ENCODE measurements around the gene NEXN. TPM values are rescaled to one million over a fixed set of nuclear protein-coding genes. Genes with fewer than 3 reads are reported as not detected.

Gene NEXN
- total RNA-seq, 4 donors from 2014 or later: 9.5 to 48.4 (median 34.9) TPM

- Histone ChIP-seq H3K27me3 (no peaks in the 10 kb centered on the region), H3K27ac (no peak overlapping the region), H3K4me1 (no peaks in the 10 kb centered on the region), H3K9me3 (no peaks in the 10 kb centered on the region), H3K4me3 (no peak overlapping the region), H3K36me3 (no peaks in the 10 kb centered on the region)
- no peak for DNase-seq
- intact Hi-C loops (cut with DNase I; ENCODE audit: low total_unique reads): loop anchor here (10.0 kb wide), 1 partner anchor 48 kb away; no protein-coding TSS in a partner anchor
- TF ChIP-seq, protein P1, sequence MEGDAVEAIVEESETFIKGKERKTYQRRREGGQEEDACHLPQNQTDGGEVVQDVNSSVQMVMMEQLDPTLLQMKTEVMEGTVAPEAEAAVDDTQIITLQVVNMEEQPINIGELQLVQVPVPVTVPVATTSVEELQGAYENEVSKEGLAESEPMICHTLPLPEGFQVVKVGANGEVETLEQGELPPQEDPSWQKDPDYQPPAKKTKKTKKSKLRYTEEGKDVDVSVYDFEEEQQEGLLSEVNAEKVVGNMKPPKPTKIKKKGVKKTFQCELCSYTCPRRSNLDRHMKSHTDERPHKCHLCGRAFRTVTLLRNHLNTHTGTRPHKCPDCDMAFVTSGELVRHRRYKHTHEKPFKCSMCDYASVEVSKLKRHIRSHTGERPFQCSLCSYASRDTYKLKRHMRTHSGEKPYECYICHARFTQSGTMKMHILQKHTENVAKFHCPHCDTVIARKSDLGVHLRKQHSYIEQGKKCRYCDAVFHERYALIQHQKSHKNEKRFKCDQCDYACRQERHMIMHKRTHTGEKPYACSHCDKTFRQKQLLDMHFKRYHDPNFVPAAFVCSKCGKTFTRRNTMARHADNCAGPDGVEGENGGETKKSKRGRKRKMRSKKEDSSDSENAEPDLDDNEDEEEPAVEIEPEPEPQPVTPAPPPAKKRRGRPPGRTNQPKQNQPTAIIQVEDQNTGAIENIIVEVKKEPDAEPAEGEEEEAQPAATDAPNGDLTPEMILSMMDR (IDR thresholded peaks at IDR 0.05): no peak
- no peak for TF ChIP-seq POLR2A (IDR thresholded peaks at IDR 0.05)
These were observed 6.0 kb upstream of the NEXN start for GRCh38 chr1:77882411-77882810.

- no peaks in the 10 kb centered on the region for H3K4me1 ChIP-seq
- DNase-seq: no peak
- TF ChIP-seq POLR2A (IDR thresholded peaks at IDR 0.05): no peak
- TF ChIP-seq, protein P1 (IDR thresholded peaks at IDR 0.05): no peak
- no peaks in the 10 kb centered on the region for H3K9me3 ChIP-seq
- H3K36me3 ChIP-seq: no peaks in the 10 kb centered on the region
- peak overlapping the region; percentile 91 to 95 for H3K27ac ChIP-seq
- no peaks in the 10 kb centered on the region for H3K27me3 ChIP-seq
- peak overlapping the region; percentile 61 to 69 for H3K4me3 ChIP-seq
- intact Hi-C loops (cut with DNase I; ENCODE audit: low total_unique reads): loop anchor here (10.0 kb wide), 1 partner anchor 54 kb away; no protein-coding TSS in a partner anchor
These were observed 588 bp downstream of the NEXN start for GRCh38 chr1:77888781-77889642.

DNA sequence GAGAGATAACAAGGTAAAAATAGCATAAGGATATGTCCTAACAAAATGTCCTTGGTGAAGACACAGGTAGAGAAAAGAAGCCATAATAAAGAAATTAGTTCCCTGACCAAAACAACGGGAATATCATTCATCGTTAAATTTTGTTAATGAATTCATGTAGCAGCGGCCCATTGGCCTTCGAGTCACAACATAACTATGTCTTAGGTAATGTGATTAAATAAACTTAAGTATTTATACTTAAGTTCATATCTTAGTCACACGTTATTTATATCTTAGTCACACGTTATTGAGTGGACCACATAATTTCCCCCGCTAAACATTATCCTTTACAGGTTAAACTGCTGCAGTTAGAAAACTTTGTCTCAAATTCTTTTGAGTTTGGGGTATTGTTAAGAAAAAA is 1.2 kb downstream of the NEXN start:
- Histone ChIP-seq H3K9me3 (no peaks in the 10 kb centered on the region), H3K27ac (peak overlapping the region; percentile 91 to 95), H3K36me3 (no peaks in the 10 kb centered on the region), H3K27me3 (no peaks in the 10 kb centered on the region), H3K4me3 (peak overlapping the region; percentile 61 to 69), H3K4me1 (no peaks in the 10 kb centered on the region)
- TF ChIP-seq, protein P1 (IDR thresholded peaks at IDR 0.05): no peak
- no peak for TF ChIP-seq POLR2A (IDR thresholded peaks at IDR 0.05)
- peak in 1 of 2 donors; percentile 27 for DNase-seq
- intact Hi-C loops (cut with DNase I; ENCODE audit: low total_unique reads): loop anchor here (10.0 kb wide), 1 partner anchor 55 kb away; no protein-coding TSS in a partner anchor

- no peak for DNase-seq
- H3K4me3 ChIP-seq: no peak overlapping the region
- H3K27ac ChIP-seq: peak overlapping the region in 1 of 2 donors; percentile 91
- H3K27me3 ChIP-seq: no peaks in the 10 kb centered on the region
- TF ChIP-seq, protein P1 (IDR thresholded peaks at IDR 0.05): no peak
- TF ChIP-seq POLR2A (IDR thresholded peaks at IDR 0.05): no peak
- intact Hi-C loops (cut with DNase I; ENCODE audit: low total_unique reads): no loop called here
- H3K4me1 ChIP-seq: no peaks in the 10 kb centered on the region
- no peaks in the 10 kb centered on the region for H3K36me3 ChIP-seq
- no peaks in the 10 kb centered on the region for H3K9me3 ChIP-seq
These were observed 2.8 kb downstream of the NEXN start for GRCh38 chr1:77891200-77891599.

GRCh38 chr1:77899647-77900320 is 11.4 kb downstream of the NEXN start:
- no peak overlapping the region for H3K4me3 ChIP-seq
- intact Hi-C loops (cut with DNase I; ENCODE audit: low total_unique reads): no loop called here
- no peaks in the 10 kb centered on the region for H3K36me3 ChIP-seq
- no peak for DNase-seq
- no peak overlapping the region for H3K27ac ChIP-seq
- H3K27me3 ChIP-seq: no peaks in the 10 kb centered on the region
- no peaks in the 10 kb centered on the region for H3K4me1 ChIP-seq
- H3K9me3 ChIP-seq: no peaks in the 10 kb centered on the region
- TF ChIP-seq, protein P1 (IDR thresholded peaks at IDR 0.05): no peak
- no peak for TF ChIP-seq POLR2A (IDR thresholded peaks at IDR 0.05)
